Measurements from ENCODE around the gene HBA2.

DNA sequence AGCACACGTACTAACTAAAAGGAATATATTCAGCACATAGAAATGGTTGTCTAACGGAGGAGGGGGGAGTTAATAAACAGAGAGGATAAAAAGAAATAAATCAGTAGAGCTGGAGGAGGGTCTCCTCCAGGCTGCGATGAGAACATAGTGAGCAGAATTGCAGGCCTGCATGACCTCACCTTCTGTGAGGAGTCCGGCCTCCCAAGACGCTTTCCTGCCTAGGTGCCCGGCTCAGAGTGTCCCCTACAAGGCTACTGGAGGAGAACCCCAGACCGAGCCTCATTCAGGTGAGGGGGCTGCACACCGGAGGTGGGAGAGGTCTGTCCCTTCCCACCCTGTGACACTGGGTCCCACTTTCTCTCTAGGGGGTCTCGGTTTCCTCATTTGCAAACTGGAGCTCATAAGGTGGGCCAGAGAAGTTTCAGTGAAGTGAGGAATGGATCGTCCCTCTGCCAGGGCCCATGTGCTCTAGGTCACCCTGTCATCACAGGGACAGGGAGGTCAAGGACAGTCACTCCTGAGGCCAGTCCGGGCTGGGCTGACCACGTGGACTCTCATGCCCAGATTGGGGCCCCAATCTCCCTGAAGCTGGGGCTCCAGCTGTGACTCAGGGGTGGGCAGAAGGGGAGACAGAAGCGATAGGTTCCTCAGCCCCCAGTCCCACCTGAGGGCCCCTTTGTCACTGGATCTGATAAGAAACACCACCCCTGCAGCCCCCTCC, 10.2 kb upstream of the HBA2 start:
- TF ChIP-seq KDM5B (IDR thresholded peaks at IDR 0.05; ENCODE audit: insufficient replicate concordance, low read depth, low read length) (no peak), POLR2AphosphoS5 (IDR thresholded peaks at IDR 0.05; ENCODE audit: control insufficient read depth, insufficient read depth, low read depth, low read length) (no peak)
